ENCODE results near the gene ZNF514.
"Not testable (repeated sequence)": the region's sequence is repeated elsewhere in the genome, so short reads cannot be mapped to it uniquely, and the experiment has no call there.

Gene ZNF514

DNA sequence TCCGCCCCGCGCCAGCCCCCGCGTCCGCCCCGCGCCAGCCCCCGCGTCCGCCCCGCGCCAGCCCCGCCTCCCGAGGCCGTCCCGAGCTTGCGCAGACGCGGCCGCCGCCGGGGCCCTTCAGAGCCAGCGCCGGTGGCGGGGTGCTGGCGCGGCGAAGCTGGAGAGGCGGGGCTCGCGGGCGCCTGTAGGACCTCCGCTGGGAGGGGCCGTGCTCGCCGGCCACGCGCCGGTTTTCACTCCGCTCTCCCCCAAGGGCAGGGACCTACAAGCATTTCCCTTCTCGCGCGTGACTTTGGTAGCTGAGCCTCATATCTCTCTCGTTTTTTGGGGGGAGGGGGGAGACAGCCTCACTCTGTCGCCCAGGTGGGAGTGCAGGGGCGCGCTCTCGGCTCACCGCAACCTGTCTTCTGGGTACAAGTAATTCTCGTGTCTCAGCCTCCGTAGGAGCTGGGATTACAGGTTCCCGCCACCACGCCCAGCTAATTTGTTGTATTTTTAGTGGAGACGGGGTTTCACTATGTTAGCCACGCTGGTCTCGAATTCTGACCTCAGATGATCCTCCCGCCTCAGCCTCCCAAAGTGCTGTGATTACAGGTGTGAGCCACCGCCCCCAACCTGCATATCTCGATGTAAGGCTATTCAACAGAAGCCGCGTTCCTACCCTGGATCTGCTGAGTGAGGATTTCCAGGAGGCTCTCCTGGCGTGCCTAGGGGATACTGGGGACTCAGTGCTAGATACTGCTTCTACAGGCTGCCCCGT is at the start of gene ZNF514:
Gene ZNF514, minus strand, starts transcription at position 159 of the 760 bp plus-strand sequence. CDS start 6,595 bp downstream, outside the sequence.
- DNase-seq = peak; percentile 77

DNA sequence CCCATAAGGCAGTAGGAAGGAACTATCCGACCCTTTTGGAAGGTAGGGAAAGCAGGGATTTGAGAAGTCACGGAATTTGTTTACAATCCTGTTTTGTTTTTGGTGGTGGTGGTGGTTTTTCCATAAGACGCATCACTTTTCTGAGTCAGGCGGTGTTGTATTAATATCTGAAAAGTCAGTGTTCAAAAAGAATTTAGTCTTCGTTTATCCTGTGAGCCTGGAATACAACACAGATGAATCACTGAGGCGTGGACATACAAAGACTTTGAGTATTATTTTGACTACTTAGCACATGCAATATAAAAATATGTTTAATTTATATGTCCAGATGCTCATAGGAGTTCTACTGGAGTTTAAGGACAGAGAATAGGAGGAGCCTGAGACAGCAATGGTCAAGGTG is 48.5 kb upstream of the ZNF514 start:
- no peak for DNase-seq

DNA sequence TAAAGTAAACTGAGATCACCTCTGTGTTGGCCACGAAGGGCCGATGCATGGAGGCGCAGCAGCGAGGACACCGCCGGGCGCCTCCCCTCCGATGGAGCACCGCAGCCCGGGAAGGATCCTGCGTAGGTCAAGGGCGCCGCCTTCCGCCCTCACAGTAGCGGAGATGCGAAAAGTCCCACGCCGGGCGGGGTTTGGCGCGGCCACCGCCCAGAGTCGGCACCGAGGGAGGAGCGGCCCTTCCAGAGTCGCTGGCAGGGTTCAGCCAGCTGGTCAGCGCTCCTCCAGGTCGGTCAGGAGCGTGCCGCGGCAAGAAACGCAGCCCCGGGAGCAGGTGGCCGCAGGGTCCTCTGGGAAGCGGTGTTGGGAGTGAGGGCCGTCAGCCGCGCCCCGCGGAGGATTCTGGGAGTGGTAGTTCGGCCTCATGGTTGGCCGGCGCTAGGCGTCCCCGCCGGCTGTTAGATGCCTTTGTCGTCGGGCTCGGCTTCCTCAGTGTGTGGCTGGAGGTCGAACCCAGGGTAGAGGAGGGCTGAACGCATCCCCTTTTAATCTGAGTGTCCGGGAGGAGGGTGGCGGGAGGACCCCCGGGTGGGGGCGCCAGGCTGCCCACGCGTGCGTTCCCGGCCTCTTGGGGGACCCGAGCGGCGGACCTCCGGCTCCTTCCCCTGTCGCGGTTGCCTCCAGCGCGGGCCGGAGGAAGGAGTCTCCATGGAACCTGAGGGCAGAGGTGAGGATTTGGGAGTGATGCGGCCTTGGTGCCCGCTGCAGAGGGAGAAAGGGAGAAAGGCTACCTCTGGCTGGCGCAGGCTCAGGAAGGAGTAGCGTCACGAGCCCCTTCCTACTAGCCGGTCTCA is 47.7 kb upstream of the ZNF514 start, which contains the start of gene ZNF892:
Gene ZNF892, plus strand, starts transcription at position 411 of the 851 bp plus-strand sequence. Its CDS starts 295 bp downstream, at position 706.
- peak; percentile 93 for DNase-seq

DNA sequence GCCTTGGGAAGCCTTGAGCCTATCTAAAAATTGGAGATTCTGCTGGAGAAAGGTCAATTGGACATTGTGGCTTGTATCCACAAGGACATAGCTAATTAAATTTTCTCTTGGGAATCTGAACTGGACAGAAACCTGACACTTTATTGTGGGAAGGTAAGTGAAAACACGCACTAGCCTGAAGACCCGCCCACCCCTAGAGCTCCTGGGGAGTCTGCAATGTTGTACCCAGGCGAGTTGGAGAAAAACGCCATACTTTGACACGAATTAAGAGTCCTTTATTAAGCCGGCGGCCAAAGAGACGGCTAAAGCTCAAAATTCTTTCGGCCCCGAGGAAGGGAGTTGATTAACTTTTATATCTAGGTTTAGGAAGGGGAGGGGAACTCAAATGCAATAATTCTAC is 46.4 kb upstream of the ZNF514 start:
- no peak for DNase-seq

GRCh38 chr2:95204396-95204795 is 44.7 kb upstream of the ZNF514 start:
- DNase-seq = no peak

DNA sequence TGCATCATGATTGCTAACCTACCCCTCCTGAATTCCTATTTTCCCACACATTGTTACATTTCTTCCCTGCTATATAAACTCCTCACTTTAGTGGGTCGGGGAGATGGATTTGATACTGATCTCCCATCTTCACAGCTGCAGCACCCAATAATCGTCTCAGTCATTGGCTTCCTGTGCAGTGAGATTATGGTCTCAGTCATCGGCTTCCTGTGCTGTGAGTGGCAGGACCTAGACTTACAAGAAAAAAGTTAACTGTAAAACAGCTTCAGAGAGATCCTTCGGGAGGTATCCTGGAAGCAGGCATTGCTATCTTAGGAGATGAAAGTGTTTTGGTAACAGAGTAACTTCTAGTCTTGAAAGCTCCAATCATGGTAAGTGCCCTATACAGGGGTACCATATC is 44.3 kb upstream of the ZNF514 start:
- DNase-seq = no peak

GRCh38 chr2:95192956-95193355 is 33.3 kb upstream of the ZNF514 start:
- not testable (repeated sequence) for DNase-seq

DNA sequence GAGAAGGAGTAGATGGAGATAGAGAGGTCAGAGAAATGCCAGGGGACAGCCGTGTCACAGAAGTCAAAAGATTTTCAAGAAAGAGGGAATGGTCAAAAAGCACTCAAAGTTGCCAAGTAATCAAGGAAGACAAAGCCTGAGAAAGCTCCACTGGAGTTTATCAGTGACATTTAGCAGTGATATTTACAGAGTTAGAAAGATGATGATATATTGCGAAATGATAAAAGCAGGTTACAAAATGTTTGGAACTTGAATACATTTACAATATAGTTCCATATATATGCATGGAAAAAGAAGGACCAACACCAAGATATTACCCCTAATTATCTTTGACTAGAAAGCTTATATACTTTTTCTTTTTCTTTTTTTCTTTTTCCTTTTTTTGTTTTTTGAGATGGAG is 26.3 kb upstream of the ZNF514 start:
- DNase-seq = no peak

DNA sequence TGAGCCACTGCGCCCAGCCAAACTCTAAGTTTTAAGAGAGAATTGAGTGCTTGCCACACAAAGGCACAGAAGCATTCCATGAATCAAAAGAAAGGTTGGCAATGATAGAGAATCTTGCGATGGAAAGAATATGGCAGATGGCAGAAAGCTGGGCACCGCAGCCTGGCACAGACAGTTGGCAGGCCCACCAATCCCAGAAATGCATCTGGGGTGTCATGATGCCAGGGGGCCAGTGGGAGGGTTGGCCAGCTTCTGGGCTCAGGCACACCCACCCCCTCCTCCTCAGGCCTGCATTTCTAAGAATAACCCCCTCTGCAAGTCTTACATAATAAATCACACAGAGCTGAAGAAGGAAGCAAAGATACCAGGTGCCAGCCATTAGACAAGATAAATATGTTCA is 25.5 kb upstream of the ZNF514 start:
- no peak for DNase-seq

DNA sequence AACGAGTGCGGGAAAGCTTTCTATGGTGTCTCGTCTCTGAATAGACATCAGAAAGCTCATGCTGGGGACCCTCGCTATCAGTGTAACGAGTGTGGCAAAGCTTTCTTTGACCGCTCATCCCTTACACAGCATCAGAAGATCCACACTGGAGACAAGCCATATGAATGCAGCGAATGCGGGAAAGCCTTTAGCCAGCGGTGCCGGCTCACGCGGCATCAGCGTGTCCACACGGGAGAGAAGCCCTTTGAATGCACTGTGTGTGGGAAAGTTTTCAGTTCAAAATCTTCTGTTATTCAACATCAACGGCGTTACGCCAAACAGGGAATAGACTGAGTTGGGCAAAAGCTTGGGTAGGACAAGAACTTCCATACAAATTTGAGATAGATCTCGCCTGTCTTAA is 22.1 kb upstream of the ZNF514 start:
- DNase-seq = no peak

GRCh38 chr2:95179451-95179850 is 19.8 kb upstream of the ZNF514 start:
- DNase-seq = no peak

GRCh38 chr2:95174031-95174542 is 14.4 kb upstream of the ZNF514 start:
- DNase-seq = no peak

DNA sequence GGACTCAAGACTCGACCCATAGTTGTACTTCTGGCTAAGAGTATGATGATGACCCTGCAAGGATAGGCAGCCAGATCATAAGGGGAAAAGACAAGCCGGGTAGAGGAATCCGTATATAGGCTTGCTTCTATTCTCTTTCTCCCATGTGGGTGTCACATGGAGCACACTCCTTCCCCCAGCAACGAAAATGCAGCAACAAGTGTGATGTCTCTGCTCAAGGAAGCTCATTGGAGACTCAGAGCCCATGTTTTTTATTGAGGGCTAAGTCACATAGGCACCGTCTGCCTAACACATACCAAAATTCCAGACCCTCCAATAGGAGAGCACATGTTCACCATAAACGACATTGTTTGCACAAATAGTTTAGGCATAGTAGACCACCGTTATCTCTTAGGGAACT is 12.3 kb upstream of the ZNF514 start:
- no peak for DNase-seq

DNA sequence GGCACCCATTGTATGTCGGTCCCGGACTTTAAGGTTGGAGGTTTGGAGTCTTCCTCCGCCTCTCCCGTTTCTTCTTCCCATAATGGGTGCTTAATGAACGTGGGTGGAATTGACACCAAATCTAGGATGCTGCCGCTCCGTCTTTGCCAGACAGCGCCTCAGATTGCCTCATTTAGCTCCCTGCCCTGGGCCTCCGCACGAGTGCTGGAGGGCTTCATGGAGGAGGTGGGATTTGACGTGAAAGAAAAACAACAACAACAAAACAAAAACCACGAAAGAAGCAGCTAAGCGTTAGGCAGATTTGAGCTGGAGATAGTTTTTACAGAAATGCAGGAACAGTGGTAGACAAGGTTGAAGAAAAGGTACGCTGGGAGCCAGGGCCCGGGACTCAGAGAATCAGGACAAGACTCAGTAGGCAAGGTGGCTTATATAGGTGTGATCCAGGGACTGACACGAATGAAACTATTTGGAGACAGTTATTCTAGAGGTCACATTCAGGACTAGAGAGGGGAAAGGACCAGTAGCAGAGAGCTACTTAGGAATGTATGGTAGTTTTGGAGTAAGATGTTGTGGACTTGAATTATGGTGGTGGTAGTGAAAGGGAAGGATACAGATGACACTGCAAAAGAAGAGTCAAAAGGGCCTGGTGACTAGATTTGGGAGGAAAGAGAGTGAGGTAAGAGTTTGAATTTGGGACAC is 6.6 kb upstream of the ZNF514 start:
- no peak for DNase-seq

DNA sequence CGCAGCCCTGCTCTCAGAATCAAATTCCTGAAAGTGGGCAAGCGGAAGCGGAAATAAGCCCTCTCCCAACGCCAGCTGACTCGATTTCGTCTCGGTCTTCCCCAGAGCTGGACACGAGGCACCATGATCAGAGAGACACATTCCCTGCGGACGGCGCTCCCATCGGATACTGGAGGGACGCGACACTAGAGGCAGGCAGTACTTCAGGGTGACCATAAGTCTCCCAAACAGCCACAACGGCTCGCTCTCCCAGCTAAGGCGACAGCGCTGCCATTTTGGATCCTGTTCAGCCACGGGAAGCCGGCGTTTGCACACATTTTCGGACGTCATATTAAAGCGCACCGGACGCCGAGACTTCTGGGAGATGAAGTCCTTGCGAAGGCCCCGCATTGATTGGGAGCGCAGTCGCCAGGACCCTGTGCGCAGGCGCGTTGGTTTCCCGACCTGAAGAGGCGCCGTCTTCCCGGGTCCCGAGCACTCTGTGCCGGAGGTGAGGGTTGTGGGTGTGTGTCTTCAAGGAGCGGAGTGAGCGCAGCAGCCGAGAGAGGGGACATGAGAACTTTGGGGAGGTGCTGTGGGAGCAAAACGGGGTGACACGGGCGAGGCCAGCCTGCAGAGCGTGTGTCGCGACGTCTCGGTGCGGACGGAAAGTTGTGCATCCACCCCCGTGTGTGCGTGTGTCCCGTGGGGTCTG is 5.9 kb upstream of the ZNF514 start, which contains the start of gene ZNF2:
Gene ZNF2, plus strand, starts transcription at position 439 of the 694 bp plus-strand sequence. CDS start 10,418 bp downstream, outside the sequence.
- peak; percentile 98 for DNase-seq

DNA sequence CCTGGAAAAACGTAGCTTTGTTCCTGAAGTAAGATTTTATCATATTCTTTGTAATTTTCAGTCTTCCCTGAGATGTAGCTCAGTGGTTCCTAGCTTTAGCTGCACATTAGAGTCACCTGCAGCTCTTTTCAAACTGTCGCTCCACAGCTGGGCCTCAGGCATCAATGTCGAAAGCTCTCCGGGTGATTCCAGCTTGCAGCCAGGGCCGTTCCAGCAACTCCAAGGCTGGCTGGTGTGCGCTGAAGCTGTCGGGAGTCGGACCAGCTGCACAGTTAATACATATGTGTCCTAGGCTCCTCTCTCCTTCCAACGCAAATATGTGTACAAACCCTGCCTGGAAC is 5.4 kb upstream of the ZNF514 start:
- DNase-seq = no peak

DNA sequence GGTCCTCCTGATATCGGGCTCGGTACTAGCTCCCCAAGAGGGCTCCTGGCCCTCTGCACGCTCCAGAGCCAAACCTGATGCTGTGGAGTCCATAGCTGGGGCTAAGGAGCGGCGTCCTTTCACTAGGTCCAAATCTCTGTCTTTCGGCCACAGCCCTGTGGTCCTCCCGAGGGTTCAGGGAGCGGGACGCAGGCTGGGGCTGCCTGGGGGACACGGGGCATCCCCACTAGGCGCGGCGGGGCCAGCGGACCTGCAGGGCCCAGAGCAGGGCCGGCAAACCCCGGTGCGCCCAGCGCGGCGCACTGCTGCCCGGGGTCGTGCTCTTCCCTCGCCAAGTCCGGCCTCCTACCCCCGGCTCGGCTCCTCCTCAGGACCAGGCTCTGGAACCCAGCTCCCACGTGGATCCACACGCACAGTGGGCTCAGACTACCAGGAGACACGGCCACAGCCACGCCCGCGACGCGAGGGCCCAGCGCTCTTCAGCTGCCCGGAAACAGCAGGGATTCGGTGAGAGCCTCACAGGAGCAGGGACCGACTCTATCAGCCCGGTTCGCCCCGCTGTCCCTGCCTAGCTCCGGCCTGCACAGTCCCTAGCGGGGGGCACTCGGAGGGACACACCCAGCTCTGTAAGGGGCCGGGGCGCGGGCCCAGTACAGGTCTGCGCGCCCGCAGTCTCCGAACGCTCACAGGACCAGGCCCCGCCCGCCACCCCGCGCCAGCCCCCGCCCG is 593 bp downstream of the ZNF514 start:
- DNase-seq = peak; percentile 64

DNA sequence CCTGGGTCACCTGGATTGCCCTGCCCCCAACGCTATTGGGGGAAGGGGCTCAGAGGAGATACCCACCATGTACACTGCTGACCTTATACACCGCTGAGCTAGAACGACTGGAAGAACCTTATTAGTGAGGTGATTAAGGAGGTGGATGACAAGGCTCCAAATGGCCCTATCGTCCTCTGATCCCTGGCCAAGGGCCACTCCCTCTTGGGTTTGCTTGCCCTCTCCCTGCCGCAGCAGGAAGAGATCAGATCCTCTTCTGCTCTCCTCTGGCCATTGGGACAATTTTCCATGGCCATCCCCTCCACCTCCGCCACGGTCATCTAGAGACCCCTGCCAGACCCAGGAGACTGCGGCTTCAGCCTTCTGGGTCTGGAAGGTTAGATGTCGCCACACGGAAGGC is 1.2 kb downstream of the ZNF514 start:
- DNase-seq = no peak

GRCh38 chr2:95149397-95149984 is 10.2 kb downstream of the ZNF514 start:
- no peak for DNase-seq

DNA sequence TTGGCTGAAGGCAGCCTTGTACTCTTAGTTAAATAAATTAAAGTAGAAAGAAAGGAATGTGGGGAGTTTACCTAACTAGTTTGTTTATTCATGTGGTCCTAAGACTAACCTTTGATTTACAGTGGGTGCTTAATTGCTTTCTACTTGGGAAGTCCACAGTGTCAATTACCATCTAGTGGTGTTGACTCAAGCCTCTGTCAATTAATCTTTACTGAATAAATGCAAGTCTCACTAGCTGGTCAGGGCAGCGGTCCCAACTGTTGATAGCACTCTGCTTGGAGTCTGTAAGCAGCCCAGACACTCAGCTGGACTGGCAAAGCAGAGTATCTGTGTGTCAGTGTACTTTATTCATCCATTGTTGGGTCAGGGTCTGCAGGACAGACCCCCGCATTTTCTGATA is 15.8 kb downstream of the ZNF514 start:
- no peak for DNase-seq

GRCh38 chr2:95138702-95139101 is 20.9 kb downstream of the ZNF514 start:
- no peak for DNase-seq

Data from left hindlimb (tissue), 1 donor.